GM23338 (cell line): ENCODE data around the gene PRKACA. TPM values are rescaled to one million over a fixed set of nuclear protein-coding genes. Genes with fewer than 3 reads are reported as not detected.

Experiments used
- ATAC-seq: fragments of 200-7000 bp; cut with Tn5 transposase; 3 replicates; pipeline ENCODE4 v1.9.1; 2020
- DNase-seq: peaks from one replicate; pipeline ENCODE4 v3.0.0-alpha.2; 2015; ENCODE audit warnings: low spot score
- H2AFZ ChIP-seq: fragments of 200-600 bp; sonication (generic); 2 replicates; pipeline ENCODE4 v1.8.0; 2016; ENCODE audit warnings: antibody characterized with exemption, mild to moderate bottlenecking, moderate library complexity
- H3F3A ChIP-seq: fragments of 200-600 bp; sonication (generic); replicated peaks from 2 replicates; pipeline ENCODE4 v1.8.0; 2017; ENCODE audit warnings: antibody characterized with exemption, mixed run types, low read depth
- H3K27ac ChIP-seq: fragments of 200-600 bp; sonication (generic); 2 replicates; pipeline ENCODE4 v1.6.1; 2016; ENCODE audit warnings: low read depth
- H3K27me3 ChIP-seq: fragments of 200-600 bp; sonication (generic); 2 replicates; pipeline ENCODE4 v1.8.0; 2016; ENCODE audit warnings: mild to moderate bottlenecking, mixed run types, moderate library complexity; ENCODE audit not compliant: insufficient read depth
- H3K36me3 ChIP-seq: fragments of 200-600 bp; sonication (generic); 2 replicates; pipeline ENCODE4 v1.8.0; 2016; ENCODE audit warnings: mild to moderate bottlenecking; ENCODE audit not compliant: insufficient read depth
- H3K4me1 ChIP-seq: fragments of 200-600 bp; sonication (generic); 2 replicates; pipeline ENCODE4 v1.8.0; 2016; ENCODE audit warnings: mild to moderate bottlenecking, moderate library complexity; ENCODE audit not compliant: insufficient read depth
- H3K4me2 ChIP-seq: fragments of 200-600 bp; sonication (generic); 2 replicates; pipeline ENCODE4 v1.7.1; 2017; ENCODE audit warnings: mixed run types
- H3K4me3 ChIP-seq: fragments of 200-600 bp; sonication (generic); 2 replicates; pipeline ENCODE4 v1.6.1; 2016; ENCODE audit warnings: mixed run types
- H3K79me2 ChIP-seq: fragments of 200-600 bp; sonication (generic); replicated peaks from 2 replicates; pipeline ENCODE4 v1.8.0; 2017; ENCODE audit warnings: mild to moderate bottlenecking; ENCODE audit not compliant: insufficient read depth
- H3K9me2 ChIP-seq: fragments of 200-600 bp; sonication (generic); 2 replicates; pipeline ENCODE4 v1.8.0; 2017; ENCODE audit not compliant: insufficient read depth
- H4K20me1 ChIP-seq: fragments of 200-600 bp; sonication (generic); replicated peaks from 2 replicates; pipeline ENCODE4 v1.8.0; 2017; ENCODE audit warnings: mild to moderate bottlenecking; ENCODE audit not compliant: insufficient read depth
- H3K27ac Mint-ChIP-seq: 2 replicates; pipeline ENCODE4 v1.8.0; 2020; ENCODE audit warnings: inconsistent platforms, mild to moderate bottlenecking, moderate library complexity, mixed read lengths
- H3K27me3 Mint-ChIP-seq: 3 replicates; pipeline ENCODE4 v1.8.0; 2022; ENCODE audit warnings: low read depth, mild to moderate bottlenecking, moderate library complexity, mixed read lengths, inconsistent platforms; ENCODE audit not compliant: insufficient read depth, poor library complexity
- H3K36me3 Mint-ChIP-seq: 3 replicates; pipeline ENCODE4 v1.8.0; 2021; ENCODE audit warnings: low read depth, mild to moderate bottlenecking, inconsistent platforms, moderate library complexity, mixed read lengths
- H3K4me1 Mint-ChIP-seq: 3 replicates; pipeline ENCODE4 v1.8.0; 2020; ENCODE audit warnings: mild to moderate bottlenecking, inconsistent platforms, mixed read lengths
- H3K4me3 Mint-ChIP-seq: 3 replicates; pipeline ENCODE4 v1.8.0; 2021; ENCODE audit warnings: moderate library complexity, mild to moderate bottlenecking, inconsistent platforms, mixed read lengths
- H3K9me3 Mint-ChIP-seq: 3 replicates; pipeline ENCODE4 v1.8.0; 2020; ENCODE audit warnings: moderate library complexity, mild to moderate bottlenecking, inconsistent platforms, mixed read lengths
- CREB1 ChIP-seq: fragments of 250-450 bp; sonication (Bioruptor Pico); IDR thresholded peaks from 2 replicates; pipeline ENCODE4 v1.5.0; 2020; ENCODE audit warnings: low read depth, mild to moderate bottlenecking, moderate library complexity
- CTCF ChIP-seq, 2 experiments: fragments of 200-600 bp in 1 of 2; sonication (generic) in 1 of 2; conservative IDR thresholded peaks; 2 replicates each; pipeline versions ENCODE4 v1.5.1 to v1.6.1; 2016 to 2017; ENCODE audit warnings: antibody characterized with exemption in 2 of 2, low read depth in 2 of 2, mild to moderate bottlenecking in 2 of 2, moderate library complexity in 1 of 2
- EZH2 ChIP-seq: fragments of 200-600 bp; sonication (generic); IDR thresholded peaks from one replicate; pipeline ENCODE4 v1.8.0; 2017; ENCODE audit warnings: antibody characterized with exemption, mild to moderate bottlenecking, low read depth; ENCODE audit not compliant: unreplicated experiment
- NANOG ChIP-seq: IDR thresholded peaks from 2 replicates; pipeline ENCODE4 v1.6.1; 2016; ENCODE audit warnings: antibody characterized with exemption, borderline replicate concordance
- POLR2AphosphoS5 ChIP-seq: IDR thresholded peaks from 2 replicates; pipeline ENCODE4 v1.6.1; 2016; ENCODE audit warnings: antibody characterized with exemption, low read depth
- REST ChIP-seq: IDR thresholded peaks from one replicate; pipeline ENCODE4 v1.6.1; 2018; ENCODE audit warnings: antibody characterized with exemption; ENCODE audit not compliant: unreplicated experiment
- STAT1 ChIP-seq: IDR thresholded peaks from one replicate; pipeline ENCODE4 v1.6.1; 2016; ENCODE audit warnings: antibody characterized with exemption; ENCODE audit not compliant: unreplicated experiment
- ZNF114 ChIP-seq: fragments of 250-450 bp; sonication (Bioruptor Pico); IDR thresholded peaks from 2 replicates; pipeline ENCODE4 v1.5.0; 2020; ENCODE audit warnings: mild to moderate bottlenecking, moderate library complexity
- ZNF331 ChIP-seq: fragments of 250-450 bp; sonication (Bioruptor Pico); IDR thresholded peaks from 2 replicates; pipeline ENCODE4 v1.5.0; 2020; ENCODE audit warnings: low read depth, mild to moderate bottlenecking, moderate library complexity
- polyA plus RNA-seq: library from polyadenylated mRNA; unstranded; fragments of >200 nt; fragmentation: Nextera tagmentation; extraction: Ambion mirVana; gene quantifications from 2 replicates; pipeline ENCODE4 v1.2.1, GENCODE V29; 2016
- total RNA-seq: library from RNA; depleted of rRNA; stranded (reverse); fragments of >200 nt; shearing (Covaris generic); gene quantifications from 2 replicates; pipeline ENCODE4 v1.2.3, GENCODE V29; 2014

Gene PRKACA
- total and polyA plus RNA-seq, 2 experiments from 2014 or later, result 13.0 to 31.3 TPM

GRCh38 chr19:14107581-14108461 lies 9.7 kb downstream of the PRKACA start:
- no peak overlapping the region for H3K4me2 ChIP-seq
- H3K36me3 ChIP-seq, result no peaks in the 10 kb centered on the region
- H3K79me2 ChIP-seq, result no peaks in the 10 kb centered on the region
- no peak for TF ChIP-seq POLR2AphosphoS5
- no peak for TF ChIP-seq ZNF331 (CRISPR knock-in tag)
- TF ChIP-seq ZNF114 (CRISPR knock-in tag), result no peak
- no peak for TF ChIP-seq STAT1
- Mint-ChIP-seq H3K27ac (no peak overlapping the region; the same call in 1 of the 2 replicates), H3K9me3 (no peaks in the 10 kb centered on the region), H3K36me3 (no peaks in the 10 kb centered on the region; the same call in 2 of the 3 replicates), H3K4me3 (no peak overlapping the region), H3K27me3 (peaks cover 4% of the 10 kb centered on the region), H3K4me1 (peaks cover 13% of the 10 kb centered on the region)
- H3F3A ChIP-seq, result peaks cover 4% of the 10 kb centered on the region; the same call in 1 of the 2 replicates
- no peaks in the 10 kb centered on the region; the same call in 1 of the 2 replicates for H4K20me1 ChIP-seq
- ATAC-seq (no peak), DNase-seq (no peak)
- no peaks in the 10 kb centered on the region for H3K9me2 ChIP-seq
- no peak overlapping the region for H3K4me3 ChIP-seq
- no peak overlapping the region for H2AFZ ChIP-seq
- H3K4me1 ChIP-seq, result peaks cover 15% of the 10 kb centered on the region
- no peaks in the 10 kb centered on the region for H3K27me3 ChIP-seq
- 0 out of 2 replicates have a peak overlapping the region, but pooled peaks have one; percentile 26 for H3K27ac ChIP-seq

- ATAC-seq, result peak; percentile 52
- TF ChIP-seq CREB1 (CRISPR knock-in tag) (no peak), ZNF114 (CRISPR knock-in tag) (no peak), CTCF (conservative IDR thresholded peaks at IDR 0.05; ENCODE audit: low read depth in 2 of 2) (peak; percentile 14 to 22; a peak in 2 of 4 replicates), REST (no peak), EZH2 (no peak), NANOG (no peak)
These were observed 10.7 kb downstream of the PRKACA start for GRCh38 chr19:14106840-14107239.

More at GRCh38 chr19:14106840-14107239, 10.7 kb downstream of the PRKACA start:
- no peak overlapping the region; the same call in 1 of the 2 replicates for H3K27ac Mint-ChIP-seq
- no peaks in the 10 kb centered on the region for H3K36me3 ChIP-seq
- H4K20me1 ChIP-seq, result no peaks in the 10 kb centered on the region; the same call in 1 of the 2 replicates
- no peak overlapping the region for H2AFZ ChIP-seq
- H3K4me1 ChIP-seq, result peaks cover 5% of the 10 kb centered on the region; the same call in 1 of the 2 replicates
- no peak overlapping the region for H3K27ac ChIP-seq
- peak; percentile 24 for DNase-seq
- H3K27me3 ChIP-seq, result no peaks in the 10 kb centered on the region
- H3K9me2 ChIP-seq, result no peaks in the 10 kb centered on the region
- peaks cover 4% of the 10 kb centered on the region for H3K4me1 Mint-ChIP-seq
- H3K4me2 ChIP-seq, result no peak overlapping the region
- H3F3A ChIP-seq, result no peaks in the 10 kb centered on the region; the same call in 1 of the 2 replicates
- no peak overlapping the region for H3K4me3 ChIP-seq
- no peaks in the 10 kb centered on the region for H3K79me2 ChIP-seq
- H3K27me3 Mint-ChIP-seq, result peaks cover 2% of the 10 kb centered on the region
- H3K4me3 Mint-ChIP-seq, result no peak overlapping the region
- H3K9me3 Mint-ChIP-seq, result no peaks in the 10 kb centered on the region
- H3K36me3 Mint-ChIP-seq, result no peaks in the 10 kb centered on the region; the same call in 2 of the 3 replicates
